Mesendoderm (in vitro differentiated cells): ENCODE measurements around the gene PGA5.
A peak's percentile ranks its signal among the peaks of the same experiment; 100 is the strongest.

Source experiments
- DNase-seq: peaks from one replicate; pipeline ENCODE4 v3.0.0; 2013
- H2AK5ac ChIP-seq: 2 replicates; pipeline ENCODE4 v1.6.1; 2013; ENCODE audit warnings: low read length, inconsistent platforms
- H2BK120ac ChIP-seq: 2 replicates; pipeline ENCODE4 v1.6.1; 2013; ENCODE audit warnings: low read depth, mild to moderate bottlenecking, low read length, moderate library complexity, mixed read lengths
- H2BK15ac ChIP-seq: replicated peaks from 2 replicates; pipeline ENCODE4 v1.6.1; 2013; ENCODE audit warnings: low read depth, mild to moderate bottlenecking, moderate library complexity
- H2BK5ac ChIP-seq: 2 replicates; pipeline ENCODE4 v1.6.1; 2013; ENCODE audit warnings: low read length, inconsistent platforms
- H3K18ac ChIP-seq: 2 replicates; pipeline ENCODE4 v1.6.1; 2013; ENCODE audit warnings: mild to moderate bottlenecking, low read length, mixed read lengths
- H3K23ac ChIP-seq: one replicate; pipeline ENCODE4 v1.6.1; 2013; ENCODE audit warnings: low read length
- H3K27ac ChIP-seq: 2 replicates; pipeline ENCODE4 v1.5.1; 2013; ENCODE audit warnings: low read depth, mild to moderate bottlenecking, inconsistent platforms, low read length, moderate library complexity
- H3K27me3 ChIP-seq: 2 replicates; pipeline ENCODE4 v1.6.1; 2013; ENCODE audit warnings: low read length, control low read depth, mild to moderate bottlenecking, inconsistent platforms; ENCODE audit not compliant: insufficient read depth, poor library complexity
- H3K36me3 ChIP-seq: 2 replicates; pipeline ENCODE4 v1.6.1; 2013; ENCODE audit warnings: low read length, inconsistent platforms; ENCODE audit not compliant: control insufficient read depth, insufficient read depth
- H3K4ac ChIP-seq: one replicate; pipeline ENCODE4 v1.6.1; 2013; ENCODE audit warnings: low read depth, mild to moderate bottlenecking, low read length, moderate library complexity
- H3K4me1 ChIP-seq: 2 replicates; pipeline ENCODE4 v1.6.1; 2013; ENCODE audit warnings: low read depth, low read length, inconsistent platforms; ENCODE audit not compliant: control insufficient read depth
- H3K4me2 ChIP-seq: 2 replicates; pipeline ENCODE4 v1.6.1; 2013; ENCODE audit warnings: low read length
- H3K4me3 ChIP-seq: 2 replicates; pipeline ENCODE4 v1.5.1; 2013; ENCODE audit warnings: mild to moderate bottlenecking, low read length
- H3K56ac ChIP-seq: one replicate; pipeline ENCODE4 v1.6.1; 2013; ENCODE audit warnings: low read length
- H3K79me1 ChIP-seq: 2 replicates; pipeline ENCODE4 v1.6.1; 2013; ENCODE audit warnings: low read length, inconsistent platforms
- H3K79me2 ChIP-seq: 2 replicates; pipeline ENCODE4 v1.6.1; 2013; ENCODE audit warnings: mild to moderate bottlenecking, low read length; ENCODE audit not compliant: control insufficient read depth, insufficient read depth
- H3K9ac ChIP-seq: 2 replicates; pipeline ENCODE4 v1.6.1; 2013; ENCODE audit warnings: low read length, inconsistent platforms
- H4K5ac ChIP-seq: one replicate; pipeline ENCODE4 v1.6.1; 2013; ENCODE audit warnings: low read length
- H4K8ac ChIP-seq: one replicate; pipeline ENCODE4 v1.6.1; 2013; ENCODE audit warnings: low read depth, mild to moderate bottlenecking, control low read depth, low read length, moderate library complexity
- WGBS: extraction: QIAGEN DNeasy Blood & Tissue Kit; methylation state at CpG from one replicate; pipeline ENCODE4 v1.1.7; 2013; ENCODE audit warnings: low lambda C conversion rate, missing lambda C conversion rate; ENCODE audit not compliant: insufficient coverage; ENCODE audit errors: extremely low coverage; 5-methylcytosine and 5-hydroxymethylcytosine counted together

Gene PGA5

GRCh38 chr11:61295596-61295926, 54.6 kb downstream of the PGA5 start:
- WGBS: no CpG with 5 or more reads among the region's 12 CpGs
- H3K4me2 ChIP-seq: peak overlapping the region; percentile 93
- H3K27ac ChIP-seq: no peak overlapping the region
- peaks cover 3% of the 10 kb centered on the region for H3K4me1 ChIP-seq
- no peak overlapping the region for H3K4ac ChIP-seq
- H3K9ac ChIP-seq: peak overlapping the region; percentile 87
- H2BK5ac ChIP-seq: no peak overlapping the region
- H2AK5ac ChIP-seq: no peak overlapping the region
- H3K56ac ChIP-seq: peak overlapping the region; percentile 95
- peaks cover 9% of the 10 kb centered on the region for H3K36me3 ChIP-seq
- no peak overlapping the region for H2BK15ac ChIP-seq
- H2BK120ac ChIP-seq: no peak overlapping the region
- no peak overlapping the region for H4K5ac ChIP-seq
- H3K23ac ChIP-seq: peak overlapping the region; percentile 57
- no peak for DNase-seq
- H3K27me3 ChIP-seq: no peaks in the 10 kb centered on the region
- H3K4me3 ChIP-seq: no peak overlapping the region
- no peaks in the 10 kb centered on the region for H3K79me1 ChIP-seq
- H3K18ac ChIP-seq: peak overlapping the region; percentile 87
- H3K79me2 ChIP-seq: no peaks in the 10 kb centered on the region
- no peak overlapping the region for H4K8ac ChIP-seq

- no peak overlapping the region for H4K5ac ChIP-seq
- H4K8ac ChIP-seq: no peak overlapping the region
- no peak overlapping the region for H3K18ac ChIP-seq
- H2AK5ac ChIP-seq: no peak overlapping the region
- WGBS: no CpG with 5 or more reads among the region's 1 CpG
- no peak overlapping the region for H3K56ac ChIP-seq
- H3K27me3 ChIP-seq: no peaks in the 10 kb centered on the region
- no peak overlapping the region for H2BK5ac ChIP-seq
- no peak overlapping the region for H3K4me2 ChIP-seq
- H3K79me1 ChIP-seq: no peaks in the 10 kb centered on the region
- H3K4me1 ChIP-seq: peaks cover 3% of the 10 kb centered on the region
- H3K9ac ChIP-seq: no peak overlapping the region
- DNase-seq: no peak
- H3K4ac ChIP-seq: no peak overlapping the region
- no peak overlapping the region for H3K27ac ChIP-seq
- no peak overlapping the region for H3K4me3 ChIP-seq
- no peak overlapping the region for H3K23ac ChIP-seq
- no peaks in the 10 kb centered on the region for H3K79me2 ChIP-seq
- no peak overlapping the region for H2BK120ac ChIP-seq
- H3K36me3 ChIP-seq: peaks cover 17% of the 10 kb centered on the region
- H2BK15ac ChIP-seq: no peak overlapping the region
These were observed 56.4 kb downstream of the PGA5 start for GRCh38 chr11:61297341-61297740.

GRCh38 chr11:61297746-61298145, 56.8 kb downstream of the PGA5 start:
- no peaks in the 10 kb centered on the region for H3K79me1 ChIP-seq
- no peak for DNase-seq
- no peak overlapping the region for H3K18ac ChIP-seq
- no peak overlapping the region for H3K56ac ChIP-seq
- H3K27ac ChIP-seq: peak overlapping the region; percentile 23
- no peak overlapping the region for H3K4ac ChIP-seq
- no peak overlapping the region for H3K23ac ChIP-seq
- H2BK5ac ChIP-seq: no peak overlapping the region
- no peak overlapping the region for H2BK120ac ChIP-seq
- no peak overlapping the region for H4K5ac ChIP-seq
- no peak overlapping the region for H2BK15ac ChIP-seq
- no peak overlapping the region for H3K4me3 ChIP-seq
- no peaks in the 10 kb centered on the region for H3K79me2 ChIP-seq
- H3K36me3 ChIP-seq: peaks cover 22% of the 10 kb centered on the region
- no peak overlapping the region for H4K8ac ChIP-seq
- WGBS: no CpG with 5 or more reads among the region's 5 CpGs
- H3K4me2 ChIP-seq: no peak overlapping the region
- H3K4me1 ChIP-seq: peaks cover 3% of the 10 kb centered on the region
- no peak overlapping the region for H3K9ac ChIP-seq
- H3K27me3 ChIP-seq: no peaks in the 10 kb centered on the region
- H2AK5ac ChIP-seq: no peak overlapping the region

GRCh38 chr11:61298663-61299244, 57.8 kb downstream of the PGA5 start:
- Histone ChIP-seq H3K79me1 (no peaks in the 10 kb centered on the region), H4K8ac (no peak overlapping the region), H3K18ac (no peak overlapping the region), H3K27me3 (no peaks in the 10 kb centered on the region), H3K9ac (no peak overlapping the region), H3K56ac (no peak overlapping the region), H3K4me3 (no peak overlapping the region), H3K36me3 (peaks cover 27% of the 10 kb centered on the region), H3K23ac (no peak overlapping the region), H3K4me2 (no peak overlapping the region), H3K79me2 (no peaks in the 10 kb centered on the region), H4K5ac (no peak overlapping the region), H3K27ac (no peak overlapping the region), H2BK5ac (no peak overlapping the region), H2BK15ac (no peak overlapping the region), H2BK120ac (no peak overlapping the region), H3K4ac (no peak overlapping the region), H3K4me1 (no peaks in the 10 kb centered on the region), H2AK5ac (no peak overlapping the region)
- no peak for DNase-seq
- WGBS: no CpG with 5 or more reads among the region's 4 CpGs
